GM18951 (cell line): ENCODE data around the gene VPREB1.
"Not testable (repeated sequence)": the region's sequence is repeated elsewhere in the genome, so short reads cannot be mapped to it uniquely, and the experiment has no call there.

Experiments
- POLR2A ChIP-seq: IDR thresholded peaks from 4 replicates; pipeline ENCODE4 v1.6.1; 2011; ENCODE audit warnings: mild to moderate bottlenecking; ENCODE audit not compliant: insufficient read length, insufficient read depth; ENCODE audit errors: extremely low read depth
- in situ Hi-C: fragments of 300-500 bp; cut with MboI; formaldehyde crosslinking; loops from one replicate; pipeline ENCODE4 v1.12.0; 2022; ENCODE audit warnings: low sequenced_read_pairs, mixed read lengths, inconsistent platforms; ENCODE audit not compliant: unreplicated experiment

The VPREB1 gene

GRCh38 chr22:22203048-22203971 lies 41.3 kb upstream of the VPREB1 start:
- in situ Hi-C loops, result no loop called here
- TF ChIP-seq POLR2A, result no peak

GRCh38 chr22:22207845-22208564 lies 36.6 kb upstream of the VPREB1 start:
- TF ChIP-seq POLR2A, result peak; percentile 41
- in situ Hi-C loops, result no loop called here

GRCh38 chr22:22208652-22209051 lies 35.9 kb upstream of the VPREB1 start:
- TF ChIP-seq POLR2A, result no peak
- in situ Hi-C loops, result no loop called here

GRCh38 chr22:22209080-22209640 lies 35.4 kb upstream of the VPREB1 start:
- in situ Hi-C loops, result not testable (repeated sequence)

GRCh38 chr22:22210375-22210774 lies 34.2 kb upstream of the VPREB1 start:
- in situ Hi-C loops, result no loop called here
- TF ChIP-seq POLR2A, result no peak

GRCh38 chr22:22210889-22211833 lies 33.4 kb upstream of the VPREB1 start:
- in situ Hi-C loops, result no loop called here
- no peak for TF ChIP-seq POLR2A

- TF ChIP-seq POLR2A, result no peak
- in situ Hi-C loops, result no loop called here
Observed at GRCh38 chr22:22213231-22213630, 31.4 kb upstream of the VPREB1 start.

GRCh38 chr22:22214819-22215329 lies 29.7 kb upstream of the VPREB1 start:
- peak; percentile 25 for TF ChIP-seq POLR2A
- in situ Hi-C loops, result no loop called here

- in situ Hi-C loops, result no loop called here
- no peak for TF ChIP-seq POLR2A
Observed at GRCh38 chr22:22215659-22216449, 28.7 kb upstream of the VPREB1 start.

- no peak for TF ChIP-seq POLR2A
- in situ Hi-C loops, result no loop called here
Observed at GRCh38 chr22:22216450-22216959, 28.1 kb upstream of the VPREB1 start.

GRCh38 chr22:22218302-22218701 lies 26.3 kb upstream of the VPREB1 start:
- in situ Hi-C loops, result no loop called here
- TF ChIP-seq POLR2A, result no peak
